Ovary (tissue), 3 donors: ENCODE measurements around the gene QSOX2.

Source experiments
- EP300 ChIP-seq: sonication (generic); formaldehyde crosslinking; IDR thresholded peaks from one replicate; pipeline ENCODE4 v1.6.1; 2017; ENCODE audit warnings: antibody characterized with exemption
- POLR2A ChIP-seq: fragments of 450-650 bp; IDR thresholded peaks from one replicate; pipeline ENCODE4 v1.6.1; 2017; ENCODE audit warnings: antibody characterized with exemption, mild to moderate bottlenecking, moderate library complexity
- TF ChIP-seq, protein P1 (sequence below), 3 donors: fragments of 450-650 bp in 2 of 3; fragments of 200-600 bp in 1 of 3; IDR thresholded peaks; one replicate each; pipeline versions ENCODE4 v1.5.1 to v1.8.0; 2016 to 2022; ENCODE audit warnings: antibody characterized with exemption in 3 of 3, mild to moderate bottlenecking in 1 of 3
- donor health status: DM: no; HTN: no; CAD: no.

DNA sequence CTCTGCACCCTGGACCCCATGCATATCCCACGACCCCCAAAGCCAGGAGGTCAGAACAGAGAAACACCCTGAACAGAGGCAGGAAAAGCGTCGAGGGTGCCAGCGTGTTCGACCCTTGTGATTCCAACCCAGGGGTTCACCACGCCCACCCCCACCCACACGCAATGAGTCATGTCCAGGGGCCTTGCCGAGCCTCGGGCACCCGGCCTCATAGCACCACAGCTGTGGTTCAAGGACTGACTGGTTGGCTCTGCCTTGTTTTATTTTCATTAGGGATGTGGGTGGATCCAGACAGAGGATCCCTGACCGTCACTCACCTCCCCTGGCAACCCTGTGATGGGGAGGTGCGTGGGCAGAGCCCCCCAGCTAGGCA, 9.5 kb upstream of the QSOX2 start:
- no peak for TF ChIP-seq POLR2A
- TF ChIP-seq, protein P1, sequence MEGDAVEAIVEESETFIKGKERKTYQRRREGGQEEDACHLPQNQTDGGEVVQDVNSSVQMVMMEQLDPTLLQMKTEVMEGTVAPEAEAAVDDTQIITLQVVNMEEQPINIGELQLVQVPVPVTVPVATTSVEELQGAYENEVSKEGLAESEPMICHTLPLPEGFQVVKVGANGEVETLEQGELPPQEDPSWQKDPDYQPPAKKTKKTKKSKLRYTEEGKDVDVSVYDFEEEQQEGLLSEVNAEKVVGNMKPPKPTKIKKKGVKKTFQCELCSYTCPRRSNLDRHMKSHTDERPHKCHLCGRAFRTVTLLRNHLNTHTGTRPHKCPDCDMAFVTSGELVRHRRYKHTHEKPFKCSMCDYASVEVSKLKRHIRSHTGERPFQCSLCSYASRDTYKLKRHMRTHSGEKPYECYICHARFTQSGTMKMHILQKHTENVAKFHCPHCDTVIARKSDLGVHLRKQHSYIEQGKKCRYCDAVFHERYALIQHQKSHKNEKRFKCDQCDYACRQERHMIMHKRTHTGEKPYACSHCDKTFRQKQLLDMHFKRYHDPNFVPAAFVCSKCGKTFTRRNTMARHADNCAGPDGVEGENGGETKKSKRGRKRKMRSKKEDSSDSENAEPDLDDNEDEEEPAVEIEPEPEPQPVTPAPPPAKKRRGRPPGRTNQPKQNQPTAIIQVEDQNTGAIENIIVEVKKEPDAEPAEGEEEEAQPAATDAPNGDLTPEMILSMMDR (IDR thresholded peaks at IDR 0.05), result no peak
- TF ChIP-seq EP300, result no peak
